HL-60 (cell line): ENCODE results near the gene HMOX2.
A peak's percentile ranks its signal among the peaks of the same experiment; 100 is the strongest.

Source experiments
- DNase-seq, 2 experiments: peaks; one replicate each; pipeline ENCODE4 v3.0.0-alpha.2; 2010 to 2020; ENCODE audit warnings: low read depth in 1 of 2, low spot score in 1 of 2
- H3K27ac ChIP-seq: fragments of 250-450 bp; sonication (Bioruptor Pico); replicated peaks from 2 replicates; pipeline ENCODE4 v1.5.1; 2020; ENCODE audit warnings: mild to moderate bottlenecking, moderate library complexity
- H3K27me3 ChIP-seq: fragments of 250-450 bp; sonication (Bioruptor Pico); 2 replicates; pipeline ENCODE4 v1.5.1; 2021; ENCODE audit warnings: mild to moderate bottlenecking, moderate library complexity; ENCODE audit not compliant: insufficient read depth, poor library complexity, severe bottlenecking
- H3K4me3 ChIP-seq: replicated peaks from 2 replicates; pipeline ENCODE4 v1.5.1; 2011; ENCODE audit warnings: mild to moderate bottlenecking, control low read depth, low read length; ENCODE audit not compliant: insufficient read depth
- GABPA ChIP-seq: IDR thresholded peaks from 2 replicates; pipeline ENCODE4 v1.6.1; 2012; ENCODE audit warnings: low read depth
- POLR2AphosphoS5 ChIP-seq: IDR thresholded peaks from 2 replicates; pipeline ENCODE4 v1.6.1; 2012; ENCODE audit warnings: low read depth
- SPI1 ChIP-seq: IDR thresholded peaks from 2 replicates; pipeline ENCODE4 v1.6.1; 2012; ENCODE audit warnings: low read depth, mild to moderate bottlenecking, borderline replicate concordance
- TF ChIP-seq, protein P1 (sequence below): IDR thresholded peaks from one replicate; pipeline ENCODE4 v1.5.1; 2011; ENCODE audit warnings: low read length, control low read depth, inconsistent platforms; ENCODE audit not compliant: insufficient read depth
- TF ChIP-seq, protein P2 (sequence below): IDR thresholded peaks from 2 replicates; pipeline ENCODE4 v1.6.1; 2012; ENCODE audit warnings: low read depth; ENCODE audit not compliant: insufficient replicate concordance

Gene HMOX2

GRCh38 chr16:4529085-4530060 is 53.2 kb downstream of the HMOX2 start:
- H3K27ac ChIP-seq = peak overlapping the region; percentile 24
- H3K4me3 ChIP-seq = no peak overlapping the region
- peak in 1 of 2 experiments; percentile 29 for DNase-seq
- no peak for TF ChIP-seq GABPA
- TF ChIP-seq, protein P1, sequence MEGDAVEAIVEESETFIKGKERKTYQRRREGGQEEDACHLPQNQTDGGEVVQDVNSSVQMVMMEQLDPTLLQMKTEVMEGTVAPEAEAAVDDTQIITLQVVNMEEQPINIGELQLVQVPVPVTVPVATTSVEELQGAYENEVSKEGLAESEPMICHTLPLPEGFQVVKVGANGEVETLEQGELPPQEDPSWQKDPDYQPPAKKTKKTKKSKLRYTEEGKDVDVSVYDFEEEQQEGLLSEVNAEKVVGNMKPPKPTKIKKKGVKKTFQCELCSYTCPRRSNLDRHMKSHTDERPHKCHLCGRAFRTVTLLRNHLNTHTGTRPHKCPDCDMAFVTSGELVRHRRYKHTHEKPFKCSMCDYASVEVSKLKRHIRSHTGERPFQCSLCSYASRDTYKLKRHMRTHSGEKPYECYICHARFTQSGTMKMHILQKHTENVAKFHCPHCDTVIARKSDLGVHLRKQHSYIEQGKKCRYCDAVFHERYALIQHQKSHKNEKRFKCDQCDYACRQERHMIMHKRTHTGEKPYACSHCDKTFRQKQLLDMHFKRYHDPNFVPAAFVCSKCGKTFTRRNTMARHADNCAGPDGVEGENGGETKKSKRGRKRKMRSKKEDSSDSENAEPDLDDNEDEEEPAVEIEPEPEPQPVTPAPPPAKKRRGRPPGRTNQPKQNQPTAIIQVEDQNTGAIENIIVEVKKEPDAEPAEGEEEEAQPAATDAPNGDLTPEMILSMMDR = no peak
- no peak for TF ChIP-seq POLR2AphosphoS5
- TF ChIP-seq, protein P2, sequence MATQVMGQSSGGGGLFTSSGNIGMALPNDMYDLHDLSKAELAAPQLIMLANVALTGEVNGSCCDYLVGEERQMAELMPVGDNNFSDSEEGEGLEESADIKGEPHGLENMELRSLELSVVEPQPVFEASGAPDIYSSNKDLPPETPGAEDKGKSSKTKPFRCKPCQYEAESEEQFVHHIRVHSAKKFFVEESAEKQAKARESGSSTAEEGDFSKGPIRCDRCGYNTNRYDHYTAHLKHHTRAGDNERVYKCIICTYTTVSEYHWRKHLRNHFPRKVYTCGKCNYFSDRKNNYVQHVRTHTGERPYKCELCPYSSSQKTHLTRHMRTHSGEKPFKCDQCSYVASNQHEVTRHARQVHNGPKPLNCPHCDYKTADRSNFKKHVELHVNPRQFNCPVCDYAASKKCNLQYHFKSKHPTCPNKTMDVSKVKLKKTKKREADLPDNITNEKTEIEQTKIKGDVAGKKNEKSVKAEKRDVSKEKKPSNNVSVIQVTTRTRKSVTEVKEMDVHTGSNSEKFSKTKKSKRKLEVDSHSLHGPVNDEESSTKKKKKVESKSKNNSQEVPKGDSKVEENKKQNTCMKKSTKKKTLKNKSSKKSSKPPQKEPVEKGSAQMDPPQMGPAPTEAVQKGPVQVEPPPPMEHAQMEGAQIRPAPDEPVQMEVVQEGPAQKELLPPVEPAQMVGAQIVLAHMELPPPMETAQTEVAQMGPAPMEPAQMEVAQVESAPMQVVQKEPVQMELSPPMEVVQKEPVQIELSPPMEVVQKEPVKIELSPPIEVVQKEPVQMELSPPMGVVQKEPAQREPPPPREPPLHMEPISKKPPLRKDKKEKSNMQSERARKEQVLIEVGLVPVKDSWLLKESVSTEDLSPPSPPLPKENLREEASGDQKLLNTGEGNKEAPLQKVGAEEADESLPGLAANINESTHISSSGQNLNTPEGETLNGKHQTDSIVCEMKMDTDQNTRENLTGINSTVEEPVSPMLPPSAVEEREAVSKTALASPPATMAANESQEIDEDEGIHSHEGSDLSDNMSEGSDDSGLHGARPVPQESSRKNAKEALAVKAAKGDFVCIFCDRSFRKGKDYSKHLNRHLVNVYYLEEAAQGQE = no peak
- no peak for TF ChIP-seq SPI1
- no peaks in the 10 kb centered on the region for H3K27me3 ChIP-seq

DNA sequence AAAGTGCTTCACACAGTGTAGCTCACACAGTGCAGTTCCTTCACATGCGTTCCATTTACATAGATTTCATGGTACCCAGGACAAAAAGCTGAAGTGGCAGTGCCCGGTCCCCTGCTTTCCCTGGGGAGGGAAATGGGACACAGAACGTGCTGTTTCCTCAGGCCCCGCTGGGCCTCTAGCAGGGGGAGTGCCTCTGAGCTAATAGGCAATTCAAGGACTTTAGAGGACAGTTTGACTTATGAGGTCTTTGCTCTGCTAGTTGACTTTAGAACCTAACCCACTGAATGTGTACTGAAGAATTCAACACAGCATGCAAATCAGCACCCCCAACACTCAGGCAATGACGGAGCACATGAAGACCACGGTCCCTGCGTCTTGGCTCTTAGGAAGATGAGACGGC is 55.6 kb downstream of the HMOX2 start:
- TF ChIP-seq POLR2AphosphoS5 (no peak), SPI1 (no peak), GABPA (no peak)
- TF ChIP-seq, protein P1 = no peak
- TF ChIP-seq, protein P2 = no peak
- Histone ChIP-seq H3K4me3 (no peak overlapping the region), H3K27me3 (no peaks in the 10 kb centered on the region), H3K27ac (no peak overlapping the region)
- DNase-seq = no peak

GRCh38 chr16:4532238-4532637 is 56.0 kb downstream of the HMOX2 start:
- DNase-seq = no peak
- TF ChIP-seq, protein P1 = no peak
- TF ChIP-seq POLR2AphosphoS5 = no peak
- TF ChIP-seq GABPA = no peak
- TF ChIP-seq, protein P2 = no peak
- TF ChIP-seq SPI1 = no peak

More at GRCh38 chr16:4532238-4532637, 56.0 kb downstream of the HMOX2 start:
- Histone ChIP-seq H3K4me3 (no peak overlapping the region), H3K27me3 (no peaks in the 10 kb centered on the region), H3K27ac (no peak overlapping the region)
